Measurements from ENCODE around the gene CFAP58.

The CFAP58 gene, protein sequence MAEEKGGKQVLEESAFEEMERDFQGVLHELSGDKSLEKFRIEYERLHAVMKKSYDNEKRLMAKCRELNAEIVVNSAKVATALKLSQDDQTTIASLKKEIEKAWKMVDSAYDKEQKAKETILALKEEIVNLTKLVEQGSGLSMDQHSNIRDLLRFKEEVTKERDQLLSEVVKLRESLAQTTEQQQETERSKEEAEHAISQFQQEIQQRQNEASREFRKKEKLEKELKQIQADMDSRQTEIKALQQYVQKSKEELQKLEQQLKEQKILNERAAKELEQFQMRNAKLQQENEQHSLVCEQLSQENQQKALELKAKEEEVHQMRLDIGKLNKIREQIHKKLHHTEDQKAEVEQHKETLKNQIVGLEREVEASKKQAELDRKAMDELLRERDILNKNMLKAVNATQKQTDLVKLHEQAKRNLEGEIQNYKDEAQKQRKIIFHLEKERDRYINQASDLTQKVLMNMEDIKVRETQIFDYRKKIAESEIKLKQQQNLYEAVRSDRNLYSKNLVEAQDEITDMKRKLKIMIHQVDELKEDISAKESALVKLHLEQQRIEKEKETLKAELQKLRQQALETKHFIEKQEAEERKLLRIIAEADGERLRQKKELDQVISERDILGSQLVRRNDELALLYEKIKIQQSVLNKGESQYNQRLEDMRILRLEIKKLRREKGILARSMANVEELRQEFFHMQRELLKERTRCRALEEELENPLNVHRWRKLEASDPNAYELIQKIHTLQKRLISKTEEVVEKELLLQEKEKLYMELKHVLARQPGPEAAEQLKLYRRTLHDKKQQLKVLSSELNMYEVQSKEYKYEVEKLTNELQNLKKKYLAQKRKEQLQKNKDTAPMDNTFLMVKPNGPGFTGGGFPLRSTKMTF

DNA sequence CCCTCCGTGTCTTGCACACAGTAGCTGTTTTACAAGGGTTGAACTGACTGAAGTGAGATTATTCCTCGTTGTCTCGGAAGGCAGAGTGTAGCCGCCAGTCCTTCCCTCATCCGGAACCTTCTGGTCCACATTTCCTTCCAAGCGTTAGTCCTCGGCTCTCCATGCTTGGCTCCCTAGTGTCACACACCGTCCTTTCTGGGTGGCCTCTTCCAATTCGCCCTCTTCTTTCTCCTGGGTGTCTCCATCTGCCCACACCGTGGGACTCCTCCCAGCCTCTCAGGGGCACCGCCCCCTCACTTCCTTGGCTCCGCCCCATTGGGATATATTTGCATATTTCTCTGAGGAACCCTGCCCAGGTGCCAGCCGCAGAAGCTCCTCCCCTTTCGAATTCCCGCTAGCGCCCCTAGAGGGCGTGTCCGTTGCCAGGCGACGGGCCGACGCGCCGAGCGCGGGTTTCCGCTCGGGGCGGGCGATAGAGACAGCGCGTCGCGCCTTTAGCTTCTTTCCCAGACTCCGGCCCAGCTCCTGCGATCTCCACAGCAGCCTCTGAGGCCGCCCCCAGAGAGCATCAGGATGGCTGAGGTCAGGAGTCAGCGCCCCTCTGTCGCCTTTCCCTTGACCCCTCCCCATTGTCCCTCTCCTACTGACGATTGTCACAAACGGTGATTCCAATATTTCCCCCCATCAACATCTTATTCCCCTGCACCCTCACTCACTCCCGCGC is at the start of gene CFAP58:
Gene CFAP58 (plus strand): TSS at position 509 of the 724 bp plus-strand sequence. CDS start 65 bp downstream, at position 574.
- no peak within 1 kb of the TSS for H3K4me3 ChIP-seq (IDR thresholded peaks at IDR 0.05; ENCODE audit: insufficient read depth, low read depth, low read length)
- no peaks in the 10 kb centered on the region for H4K20me1 ChIP-seq (ENCODE audit: insufficient read depth)
- peak within 1 kb of the TSS; percentile 84 for H2AFZ ChIP-seq (ENCODE audit: low read depth)
- no peaks in the 10 kb centered on the region for H3K36me3 ChIP-seq (ENCODE audit: insufficient read depth)
- TF ChIP-seq CTCF (conservative IDR thresholded peaks at IDR 0.05; ENCODE audit: low read depth, low read length), result peak; percentile 66; the same call in 1 of the 2 replicates
- H3K4me2 ChIP-seq, result peak within 1 kb of the TSS; percentile 77
- H3K4me1 ChIP-seq (ENCODE audit: low read depth, poor library complexity, severe bottlenecking), result peaks cover 29% of the 10 kb centered on the region
- no peaks in the 10 kb centered on the region for H3K27me3 ChIP-seq (ENCODE audit: insufficient read depth, low read depth)
- no peak within 1 kb of the TSS for H3K9ac ChIP-seq
- H3K79me2 ChIP-seq (ENCODE audit: insufficient read depth, low read depth), result no peaks in the 10 kb centered on the region
- no peak within 1 kb of the TSS for H3K27ac ChIP-seq

DNA sequence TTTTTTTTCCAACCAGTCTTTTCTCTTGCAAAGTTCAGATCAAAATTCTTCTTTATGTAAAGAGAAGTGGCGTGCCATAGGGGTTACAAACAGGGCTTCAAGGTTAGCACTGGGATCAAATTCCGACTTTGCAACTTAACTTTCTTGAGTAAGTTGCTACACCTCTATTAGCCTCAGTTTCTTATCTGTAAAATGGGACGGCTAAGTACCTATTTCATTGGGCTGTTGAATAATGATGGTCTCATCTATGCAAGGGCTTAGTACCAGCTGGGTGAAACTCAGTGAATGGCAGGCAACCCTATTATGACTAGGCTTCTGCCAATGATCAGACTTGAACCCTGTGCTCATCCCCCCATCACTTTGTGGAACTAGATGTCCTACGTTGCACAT is 49.3 kb upstream of the CFAP58 start:
- peaks cover 17% of the 10 kb centered on the region for H3K4me1 ChIP-seq (ENCODE audit: low read depth, poor library complexity, severe bottlenecking)
- no peak for TF ChIP-seq CTCF (conservative IDR thresholded peaks at IDR 0.05; ENCODE audit: low read depth, low read length)
- H3K27ac ChIP-seq, result no peak overlapping the region
- no peaks in the 10 kb centered on the region for H3K79me2 ChIP-seq (ENCODE audit: insufficient read depth, low read depth)
- H3K36me3 ChIP-seq (ENCODE audit: insufficient read depth), result no peaks in the 10 kb centered on the region
- H2AFZ ChIP-seq (ENCODE audit: low read depth), result no peak overlapping the region
- H3K27me3 ChIP-seq (ENCODE audit: insufficient read depth, low read depth), result peaks cover 7% of the 10 kb centered on the region; the same call in 1 of the 2 replicates
- H3K4me3 ChIP-seq (IDR thresholded peaks at IDR 0.05; ENCODE audit: insufficient read depth, low read depth, low read length), result no peak overlapping the region
- no peaks in the 10 kb centered on the region for H4K20me1 ChIP-seq (ENCODE audit: insufficient read depth)
- no peak overlapping the region for H3K4me2 ChIP-seq
- no peak overlapping the region for H3K9ac ChIP-seq

DNA sequence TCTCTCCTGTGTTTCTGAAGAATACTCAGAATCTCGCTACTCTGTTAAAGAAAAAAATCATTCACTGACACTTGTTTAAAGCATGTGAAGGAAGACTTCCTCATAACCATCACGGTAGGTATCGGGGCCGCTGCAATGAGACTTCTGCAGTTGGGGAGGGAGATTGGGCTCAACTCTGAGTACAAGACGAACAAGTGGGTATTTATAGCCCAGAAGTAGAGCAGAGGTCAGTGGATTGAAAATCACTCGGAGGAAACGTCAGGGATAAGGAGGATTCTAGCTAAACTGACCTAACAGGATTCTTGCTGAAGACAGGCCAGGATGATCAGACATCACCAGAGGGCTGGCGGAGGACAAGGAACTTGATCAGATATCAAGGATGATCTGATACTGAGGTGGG is 48.7 kb upstream of the CFAP58 start:
- H3K4me3 ChIP-seq (IDR thresholded peaks at IDR 0.05; ENCODE audit: insufficient read depth, low read depth, low read length), result no peak overlapping the region
- H3K27ac ChIP-seq, result no peak overlapping the region
- H3K9ac ChIP-seq, result no peak overlapping the region
- no peaks in the 10 kb centered on the region for H4K20me1 ChIP-seq (ENCODE audit: insufficient read depth)
- no peak for TF ChIP-seq CTCF (conservative IDR thresholded peaks at IDR 0.05; ENCODE audit: low read depth, low read length)
- no peaks in the 10 kb centered on the region for H3K36me3 ChIP-seq (ENCODE audit: insufficient read depth)
- H2AFZ ChIP-seq (ENCODE audit: low read depth), result no peak overlapping the region
- peaks cover 7% of the 10 kb centered on the region; the same call in 1 of the 2 replicates for H3K27me3 ChIP-seq (ENCODE audit: insufficient read depth, low read depth)
- H3K4me2 ChIP-seq, result no peak overlapping the region
- peaks cover 20% of the 10 kb centered on the region for H3K4me1 ChIP-seq (ENCODE audit: low read depth, poor library complexity, severe bottlenecking)
- H3K79me2 ChIP-seq (ENCODE audit: insufficient read depth, low read depth), result no peaks in the 10 kb centered on the region

DNA sequence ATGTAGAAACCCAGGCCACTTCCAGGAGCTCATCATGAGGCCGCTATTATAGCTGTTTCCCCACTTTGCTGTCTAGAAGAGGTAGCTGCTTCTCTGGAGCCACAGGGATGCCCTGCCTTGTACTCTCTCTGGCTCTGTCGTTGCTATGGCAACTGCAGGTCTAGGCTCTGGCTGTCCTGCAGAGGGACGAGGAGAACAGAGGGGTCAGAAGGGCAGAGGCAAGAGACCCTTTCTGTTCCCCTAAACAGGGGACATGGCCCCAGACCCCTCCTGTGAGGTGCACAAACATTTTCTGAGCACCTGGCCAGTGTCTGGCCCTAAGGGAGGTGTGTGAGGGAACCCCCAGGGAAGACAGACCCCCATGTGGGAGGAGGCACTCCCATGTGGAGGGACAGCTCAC is 46.7 kb upstream of the CFAP58 start:
- H3K4me1 ChIP-seq (ENCODE audit: low read depth, poor library complexity, severe bottlenecking), result peaks cover 20% of the 10 kb centered on the region
- H3K9ac ChIP-seq, result no peak overlapping the region
- no peak overlapping the region for H3K4me2 ChIP-seq
- H3K27ac ChIP-seq, result no peak overlapping the region
- H3K36me3 ChIP-seq (ENCODE audit: insufficient read depth), result no peaks in the 10 kb centered on the region
- H3K27me3 ChIP-seq (ENCODE audit: insufficient read depth, low read depth), result peaks cover 7% of the 10 kb centered on the region; the same call in 1 of the 2 replicates
- no peaks in the 10 kb centered on the region for H4K20me1 ChIP-seq (ENCODE audit: insufficient read depth)
- TF ChIP-seq CTCF (conservative IDR thresholded peaks at IDR 0.05; ENCODE audit: low read depth, low read length), result no peak
- no peak overlapping the region for H3K4me3 ChIP-seq (IDR thresholded peaks at IDR 0.05; ENCODE audit: insufficient read depth, low read depth, low read length)
- no peak overlapping the region for H2AFZ ChIP-seq (ENCODE audit: low read depth)
- H3K79me2 ChIP-seq (ENCODE audit: insufficient read depth, low read depth), result no peaks in the 10 kb centered on the region
